NOMO-1 (cell line): ENCODE measurements around the gene NGDN.
"Not testable (repeated sequence)": the region's sequence is repeated elsewhere in the genome, so short reads cannot be mapped to it uniquely, and the experiment has no call there.

Experiments used
- DNase-seq, 2 experiments: peaks; one replicate each; lab custom pipeline; 2025; ENCODE audit not compliant: unreplicated experiment in 2 of 2; lab: John Stamatoyannopoulos, UW

NGDN gene, protein sequence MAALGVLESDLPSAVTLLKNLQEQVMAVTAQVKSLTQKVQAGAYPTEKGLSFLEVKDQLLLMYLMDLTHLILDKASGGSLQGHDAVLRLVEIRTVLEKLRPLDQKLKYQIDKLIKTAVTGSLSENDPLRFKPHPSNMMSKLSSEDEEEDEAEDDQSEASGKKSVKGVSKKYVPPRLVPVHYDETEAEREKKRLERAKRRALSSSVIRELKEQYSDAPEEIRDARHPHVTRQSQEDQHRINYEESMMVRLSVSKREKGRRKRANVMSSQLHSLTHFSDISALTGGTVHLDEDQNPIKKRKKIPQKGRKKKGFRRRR

GRCh38 chr14:23469127-23469905 lies at the start of gene NGDN:
Gene NGDN (plus strand): TSS chr14:23469703. CDS start chr14:23469716, 13 bp downstream.
- peak; percentile 99 for DNase-seq

DNA sequence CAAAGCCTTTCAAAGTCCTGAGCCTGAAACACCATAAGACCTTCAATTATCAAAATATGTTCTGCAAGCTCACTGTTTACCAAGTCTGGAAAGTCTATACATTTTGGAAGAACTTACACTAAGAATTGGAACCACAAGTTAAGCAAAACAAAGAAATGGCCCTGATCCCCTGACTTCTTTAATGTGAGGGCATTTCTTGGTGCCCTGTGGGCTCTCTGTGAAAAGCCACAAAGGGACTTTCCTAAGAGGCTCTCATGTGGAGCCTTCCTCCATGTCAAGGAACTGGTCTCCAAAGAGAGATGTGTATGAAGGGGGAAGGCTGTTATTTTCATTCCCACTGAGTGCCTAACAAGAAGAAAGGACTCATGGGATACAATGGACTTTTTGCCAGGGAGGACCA lies 47.9 kb upstream of the NGDN start:
- no peak for DNase-seq

DNA sequence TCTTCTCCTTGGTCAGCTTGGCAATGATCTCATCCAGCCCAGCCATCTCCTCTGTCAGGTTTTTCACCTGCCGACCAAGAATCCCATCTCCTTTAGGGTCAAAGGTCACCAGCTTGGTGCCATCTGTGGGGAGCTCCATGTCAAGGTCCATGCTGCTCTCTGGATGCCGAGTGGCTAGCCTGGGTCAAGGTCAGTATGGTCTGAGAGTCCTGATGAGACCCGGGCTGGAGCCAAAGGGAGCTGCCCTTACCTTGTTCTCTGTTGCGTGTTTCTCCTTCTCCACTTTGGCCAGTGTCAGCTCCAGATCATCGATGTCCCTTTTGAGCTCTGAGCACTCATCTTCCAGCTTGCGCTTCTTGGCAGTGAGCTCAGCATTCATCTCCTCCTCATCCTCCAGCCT lies 45.8 kb upstream of the NGDN start:
- no peak for DNase-seq

DNA sequence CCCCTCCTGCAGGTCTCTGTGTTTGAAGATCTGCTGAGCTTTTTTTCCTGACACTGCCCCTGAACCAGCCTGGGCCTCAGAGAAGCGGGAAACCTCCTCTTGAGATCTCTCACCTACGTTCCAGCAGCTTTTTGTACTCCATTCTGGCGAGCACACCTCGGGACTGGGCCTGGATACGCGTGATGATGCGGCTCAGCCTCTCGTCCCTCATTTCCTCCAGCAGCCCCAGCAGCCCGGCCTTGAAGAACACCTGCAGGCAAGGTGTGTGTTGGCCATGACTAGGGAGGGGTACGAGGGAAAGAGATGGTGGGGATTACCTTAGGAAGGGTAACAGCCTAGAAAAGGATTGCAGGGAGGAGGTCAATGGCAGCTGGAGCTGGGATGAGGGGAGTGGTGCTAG lies 44.3 kb upstream of the NGDN start:
- no peak for DNase-seq

DNA sequence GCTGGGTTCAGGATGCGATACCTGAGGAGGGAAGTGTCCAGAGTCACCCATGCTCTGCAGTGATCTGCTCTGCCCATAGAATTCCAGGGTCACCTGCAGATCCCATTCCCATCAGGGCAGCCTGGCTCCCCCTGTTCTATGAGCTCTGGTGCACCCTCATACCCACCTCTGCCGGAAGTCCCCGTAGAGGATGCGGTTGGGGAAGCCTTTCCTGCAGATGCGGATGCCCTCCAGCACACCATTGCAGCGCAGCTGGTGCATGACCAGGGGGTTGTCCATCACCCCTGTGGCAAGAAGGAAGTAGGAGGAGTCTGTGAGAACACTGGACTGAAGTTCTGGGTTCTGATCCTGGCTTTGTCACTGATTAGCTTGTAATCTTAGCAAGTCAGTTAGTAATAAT lies 43.7 kb upstream of the NGDN start:
- DNase-seq = not testable (repeated sequence)

DNA sequence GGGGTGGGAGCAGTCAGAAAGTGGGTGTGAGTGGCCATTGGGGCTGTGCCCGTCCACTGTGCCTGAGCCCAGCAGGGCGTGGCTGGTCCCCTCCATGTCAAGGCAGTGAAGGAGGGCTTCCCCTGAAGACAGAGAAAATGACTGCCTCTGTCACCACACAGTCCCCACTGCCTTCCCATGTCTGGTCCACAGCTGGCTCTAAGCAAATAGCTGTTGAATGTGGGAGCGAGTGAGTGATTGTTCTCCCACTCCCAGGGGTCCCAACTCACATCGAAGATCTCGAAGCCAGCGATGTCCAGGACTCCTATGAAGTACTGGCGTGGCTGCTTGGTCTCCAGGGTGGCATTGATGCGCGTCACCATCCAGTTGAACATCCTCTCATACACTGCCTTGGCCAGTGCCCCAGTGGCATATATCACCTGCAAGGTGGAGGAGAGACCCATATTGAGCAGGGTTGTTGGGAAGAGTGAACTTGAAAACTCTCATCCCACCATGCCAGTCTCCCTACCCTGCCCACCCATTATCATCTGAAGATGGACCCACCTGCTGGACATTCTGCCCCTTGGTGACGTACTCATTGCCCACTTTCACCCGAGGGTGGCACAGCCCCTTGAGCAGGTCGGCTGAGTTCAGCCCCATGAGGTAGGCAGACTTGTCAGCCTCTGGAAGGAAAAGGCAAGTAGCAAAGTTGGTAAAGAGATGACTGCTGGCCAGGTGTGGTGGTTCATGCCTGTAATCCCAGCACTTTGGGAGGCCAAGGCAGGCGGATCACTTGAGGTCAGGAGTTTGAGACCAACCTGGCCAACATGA lies 40.6 kb upstream of the NGDN start:
- DNase-seq = no peak

- no peak for DNase-seq
Observed at GRCh38 chr14:23430016-23430722, 39.3 kb upstream of the NGDN start.

DNA sequence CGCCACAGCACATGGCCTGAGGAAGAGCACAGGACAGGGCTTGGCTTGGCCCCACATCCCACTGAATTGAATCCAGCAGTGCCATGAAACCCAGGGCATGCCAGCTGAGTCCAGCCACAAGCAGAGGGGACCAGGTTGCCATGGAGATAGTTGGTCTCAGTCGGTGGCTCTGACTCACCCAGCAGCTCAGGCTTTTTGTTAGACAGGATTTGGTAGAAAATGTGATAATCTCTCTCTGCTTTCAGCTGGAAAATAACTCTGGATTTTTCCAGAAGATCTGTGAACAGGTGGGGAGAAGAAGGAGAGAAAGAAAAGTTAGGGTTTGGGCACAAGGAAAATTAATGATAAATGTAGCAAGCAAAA lies 38.8 kb upstream of the NGDN start:
- no peak for DNase-seq

DNA sequence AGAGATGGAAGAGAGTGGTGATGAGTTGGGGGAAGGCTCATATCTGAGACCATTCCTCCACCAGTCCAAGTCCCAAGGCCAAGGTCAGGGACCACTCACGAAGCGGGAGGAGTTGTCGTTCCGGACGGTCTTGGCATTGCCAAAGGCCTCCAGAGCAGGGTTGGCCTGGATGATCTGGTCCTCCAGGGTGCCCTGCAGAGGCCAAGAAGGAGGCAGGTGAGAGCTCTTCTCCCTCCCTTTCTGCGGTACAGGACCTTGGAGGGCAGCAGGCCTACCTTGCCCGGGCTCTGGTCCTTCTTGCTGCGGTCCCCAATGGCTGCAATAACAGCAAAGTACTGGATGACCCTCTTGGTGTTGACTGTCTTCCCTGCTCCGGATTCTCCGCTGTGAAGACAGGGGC lies 38.0 kb upstream of the NGDN start:
- no peak for DNase-seq

- DNase-seq = no peak
Observed at GRCh38 chr14:23432102-23432925, 37.2 kb upstream of the NGDN start.

DNA sequence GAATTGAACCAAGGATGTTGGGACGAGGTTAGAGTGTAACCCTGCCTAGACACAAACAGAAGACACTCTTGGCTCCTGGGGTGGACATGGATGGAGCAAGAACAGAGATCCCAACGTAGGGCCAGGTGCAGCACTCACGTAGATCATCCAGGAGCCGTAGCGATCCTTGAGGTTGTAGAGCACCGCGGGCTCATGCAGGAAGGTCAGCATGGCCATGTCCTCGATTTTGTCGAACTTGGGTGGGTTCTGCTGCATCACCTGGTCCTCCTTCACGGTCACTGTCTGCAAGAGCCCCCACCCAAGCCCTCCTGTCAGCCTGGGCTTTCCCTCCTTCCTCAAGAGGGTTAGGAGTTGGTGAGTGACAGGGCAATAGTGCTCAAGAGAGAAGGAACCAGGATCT lies 36.6 kb upstream of the NGDN start:
- DNase-seq = no peak

DNA sequence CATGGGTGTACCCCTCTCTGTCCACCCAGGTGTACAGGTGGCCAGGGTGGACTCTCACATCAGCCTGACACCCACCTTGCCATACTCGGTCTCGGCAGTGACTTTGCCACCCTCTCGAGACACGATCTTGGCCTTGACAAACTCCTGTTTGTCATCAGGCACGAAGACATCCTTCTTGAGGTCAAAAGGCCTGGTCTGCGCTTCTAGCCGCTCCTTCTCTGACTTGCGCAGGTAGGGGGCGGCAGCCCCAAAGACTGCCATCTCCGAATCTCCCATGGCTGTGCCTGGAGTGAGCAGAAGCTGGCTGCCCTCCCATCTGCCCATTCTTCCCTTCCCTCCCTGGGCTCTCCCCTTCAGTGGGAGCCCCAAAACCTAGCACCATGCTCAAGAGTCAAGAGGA lies 36.0 kb upstream of the NGDN start:
- no peak for DNase-seq

DNA sequence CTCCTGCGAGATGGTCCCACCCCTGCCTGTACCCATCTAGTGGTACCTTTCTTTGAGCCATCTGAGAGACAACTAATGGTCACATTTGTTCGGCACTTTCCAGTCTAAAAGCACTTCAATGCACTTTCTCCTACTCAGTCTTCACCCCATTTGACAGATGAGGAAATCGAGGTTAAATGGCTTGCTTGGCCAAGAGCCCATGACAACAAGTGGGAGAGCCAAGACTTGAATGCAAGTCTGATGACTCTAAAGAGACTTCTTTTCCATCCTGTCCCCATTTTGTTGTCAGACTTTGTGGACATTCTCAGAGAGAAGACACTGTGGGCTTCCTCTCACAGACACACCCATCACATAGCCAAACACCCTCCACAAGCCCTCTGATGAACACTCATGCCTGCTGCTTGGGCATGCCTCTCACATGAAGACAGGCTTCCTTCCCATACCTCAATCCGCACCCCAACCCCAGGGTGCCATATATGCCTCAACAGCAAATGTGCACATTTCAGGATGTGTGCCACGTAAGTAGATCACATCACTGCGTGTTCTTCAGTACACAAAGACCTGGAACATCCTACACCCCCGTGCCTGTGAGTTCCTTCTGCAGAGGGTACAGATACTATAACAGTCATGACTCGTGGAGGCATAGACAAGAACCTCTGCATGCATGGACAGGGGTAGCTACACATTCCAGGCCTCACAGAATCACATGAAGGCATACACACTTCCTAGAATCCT lies 34.8 kb upstream of the NGDN start:
- DNase-seq = no peak

DNA sequence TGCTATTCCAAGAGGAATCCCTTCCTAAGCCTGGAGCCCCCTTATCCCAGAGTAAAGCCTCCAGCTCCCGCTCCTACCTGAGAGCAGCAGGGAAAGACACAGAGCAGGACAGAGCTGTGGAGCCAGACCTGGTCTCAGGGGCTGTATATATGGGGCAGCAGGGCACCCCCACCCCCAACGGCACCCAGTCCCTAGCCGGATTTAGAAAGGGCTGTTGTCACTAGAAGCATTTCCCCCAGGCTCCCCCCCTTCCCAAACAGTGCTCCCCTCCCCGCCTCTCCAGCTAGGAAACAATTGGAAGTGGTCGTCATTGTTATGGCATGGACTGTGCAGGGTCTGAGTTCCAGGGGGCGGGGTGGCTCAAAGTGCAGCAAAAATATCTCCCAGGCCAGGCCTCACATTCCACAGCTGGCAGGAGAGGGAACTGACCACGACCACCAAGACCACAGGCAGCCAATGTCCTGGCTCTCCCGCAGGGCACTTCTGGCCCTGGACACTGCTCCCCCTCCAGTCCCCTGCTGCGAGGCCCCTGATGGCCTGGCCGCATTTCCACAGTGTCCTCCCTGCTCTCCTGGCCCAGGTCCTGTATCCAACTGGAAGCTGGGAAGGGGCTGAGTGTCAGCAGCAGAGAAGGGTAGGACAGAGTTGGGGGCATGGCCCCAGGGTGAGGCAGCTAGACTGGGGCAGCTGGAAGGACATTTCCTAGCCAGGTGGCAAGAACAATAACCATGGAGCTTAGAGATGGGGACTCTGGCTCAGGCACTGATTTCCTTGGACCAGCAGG lies 33.8 kb upstream of the NGDN start, which contains the start of gene MYH7:
TSS of gene MYH7 (minus strand) at position 118 of the 784 bp plus-strand sequence. CDS start 1,928 bp downstream, outside the sequence.
- DNase-seq = no peak

- no peak for DNase-seq
Observed at GRCh38 chr14:23436327-23437132, 33.0 kb upstream of the NGDN start.

- DNase-seq = no peak
Observed at GRCh38 chr14:23437133-23438100, 32.1 kb upstream of the NGDN start.
